ENCODE results near the gene MSRB3.
A peak's percentile ranks its signal among the peaks of the same experiment; 100 is the strongest.

The MSRB3 gene

DNA sequence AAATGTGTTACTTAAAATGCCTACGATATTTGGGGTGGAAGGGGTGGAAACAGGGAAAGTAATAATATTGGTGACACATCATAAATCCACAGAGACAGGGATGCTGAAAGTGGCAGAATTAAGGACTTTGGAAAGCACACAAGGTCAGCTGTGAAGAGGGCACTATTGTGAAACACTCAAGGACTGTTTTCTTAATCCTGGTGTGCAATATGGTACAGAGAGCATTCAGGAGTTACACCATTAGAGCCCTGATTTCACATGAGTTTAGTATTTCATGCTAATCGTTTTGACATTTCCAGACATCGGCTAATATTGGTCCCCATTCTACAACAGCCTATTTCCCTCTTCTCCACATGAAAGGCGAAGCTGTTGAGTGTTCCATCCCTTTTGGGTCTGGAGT is 219.2 kb downstream of the MSRB3 start:
- no peak for DNase-seq (ENCODE audit: low read depth)

DNA sequence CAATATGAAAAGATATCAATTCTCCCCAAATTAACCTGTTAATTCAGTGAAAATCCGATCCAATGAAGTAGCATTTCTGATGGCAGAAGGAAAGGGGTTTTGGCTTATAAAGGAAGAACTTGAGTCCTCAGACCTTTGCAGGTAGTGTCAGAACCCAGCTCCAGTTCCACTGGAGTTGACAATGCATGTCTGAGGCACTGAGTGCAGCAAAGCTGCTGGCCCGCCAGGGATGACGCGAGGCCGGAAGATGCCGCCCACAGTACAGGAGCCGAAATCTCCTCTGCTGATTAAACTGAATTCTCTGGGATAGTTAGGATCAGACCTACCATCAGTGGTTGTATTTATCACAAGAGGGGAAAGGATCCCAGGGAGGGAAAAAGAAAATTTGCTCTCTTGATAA is 220.7 kb downstream of the MSRB3 start:
- no peak for DNase-seq (ENCODE audit: low read depth)

DNA sequence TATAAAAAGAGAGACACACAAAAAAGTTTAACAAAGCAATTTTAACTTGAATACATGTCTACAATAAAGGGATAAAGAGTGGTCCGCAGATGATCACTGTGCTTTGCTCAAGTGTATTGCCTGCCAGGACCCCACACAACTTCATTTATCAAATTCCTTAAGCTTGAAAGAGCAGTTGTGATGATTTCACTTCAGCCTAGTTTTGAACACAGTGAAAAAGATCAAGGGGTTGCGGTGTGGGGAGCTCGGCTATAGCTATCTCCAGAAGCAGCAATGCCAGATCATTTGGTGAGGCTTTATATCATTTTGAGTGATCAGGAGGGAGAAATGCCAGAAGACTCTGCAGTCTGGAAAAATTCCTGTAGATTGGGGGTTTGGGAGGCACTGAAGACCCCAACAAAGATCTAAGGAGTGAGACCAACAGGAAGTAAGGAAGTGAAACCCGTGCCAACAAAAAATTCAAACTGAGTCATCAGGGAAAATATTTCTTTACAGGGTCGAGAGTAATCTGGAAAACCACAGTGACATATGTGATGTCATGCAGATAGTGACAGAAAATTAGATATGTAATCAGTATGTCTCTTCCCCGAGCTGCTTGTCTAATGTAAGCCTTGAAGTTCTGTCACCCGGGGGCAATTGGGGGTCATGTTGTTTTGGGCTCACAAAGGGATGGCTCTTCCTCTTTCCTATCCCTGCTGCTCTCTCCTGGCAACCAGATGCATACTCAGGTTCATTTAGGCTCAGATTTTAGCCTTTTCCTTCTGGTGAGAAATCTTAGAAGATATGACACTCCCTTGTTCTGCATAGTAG is 221.8 kb downstream of the MSRB3 start:
- peak; percentile 54 for DNase-seq (ENCODE audit: low read depth)

DNA sequence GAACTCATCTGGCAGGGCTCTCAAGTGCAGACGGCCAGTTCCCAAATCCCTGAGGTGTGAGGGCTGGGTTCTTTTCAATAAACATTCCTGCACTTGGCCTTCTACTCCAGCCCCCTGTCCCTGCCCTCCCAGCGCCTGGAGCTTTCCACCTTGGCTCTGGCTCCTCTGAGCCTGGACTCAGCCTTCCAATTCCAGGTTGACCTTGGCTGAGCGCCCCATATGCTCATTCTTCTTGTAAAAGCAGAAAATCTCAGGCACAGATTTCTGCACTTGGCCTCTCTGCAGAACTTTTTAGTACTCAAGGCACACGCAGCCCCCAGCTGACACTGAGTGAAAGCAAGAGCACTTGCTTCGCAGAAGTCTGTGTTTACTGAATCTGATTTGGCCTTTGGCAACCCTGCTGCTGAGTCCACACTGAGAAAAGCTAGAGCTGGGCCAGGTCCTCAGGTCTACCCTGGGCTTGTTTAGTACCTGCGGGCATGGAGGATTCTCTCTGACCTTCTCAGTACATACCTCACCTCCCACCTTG is 222.7 kb downstream of the MSRB3 start:
- no peak for DNase-seq (ENCODE audit: low read depth)

DNA sequence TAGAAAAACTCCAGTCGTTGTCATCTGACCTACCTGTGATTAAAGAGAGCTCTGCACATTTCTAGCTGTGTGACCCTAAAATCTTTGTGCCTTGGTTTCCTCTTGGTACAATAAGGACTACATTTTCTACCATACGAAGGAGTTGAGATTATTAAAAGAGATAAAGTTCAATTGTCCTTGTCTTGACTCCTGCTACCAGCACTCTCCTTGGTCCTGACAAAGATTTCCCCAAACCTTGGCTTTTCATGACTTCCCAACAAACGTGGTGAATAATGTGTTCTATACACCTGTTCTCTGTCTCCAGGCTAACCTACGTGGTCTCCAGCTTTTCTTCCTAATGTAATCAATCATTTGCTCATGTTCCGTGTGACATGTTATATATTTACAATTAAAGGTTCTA is 223.5 kb downstream of the MSRB3 start:
- no peak for DNase-seq (ENCODE audit: low read depth)

DNA sequence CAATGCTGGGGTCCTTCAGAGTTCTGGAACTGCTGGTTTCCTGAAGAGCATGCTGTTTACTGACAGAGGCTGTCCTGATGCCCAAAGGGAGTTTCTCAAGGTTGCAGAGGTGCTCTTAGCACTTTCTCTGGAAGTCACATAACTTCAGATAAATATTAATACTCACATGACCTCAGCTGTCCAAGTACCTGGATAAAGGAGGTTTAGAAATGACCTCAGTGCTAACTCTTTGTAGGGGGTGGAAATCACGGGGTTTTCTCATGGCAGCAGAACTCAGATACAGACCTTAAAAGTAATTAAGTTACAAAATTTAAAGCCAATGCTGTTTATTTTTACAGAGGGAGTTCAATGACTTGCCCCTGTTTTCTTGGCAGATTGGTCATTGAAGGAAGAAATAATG is 225.9 kb downstream of the MSRB3 start:
- DNase-seq (ENCODE audit: low read depth), result no peak

DNA sequence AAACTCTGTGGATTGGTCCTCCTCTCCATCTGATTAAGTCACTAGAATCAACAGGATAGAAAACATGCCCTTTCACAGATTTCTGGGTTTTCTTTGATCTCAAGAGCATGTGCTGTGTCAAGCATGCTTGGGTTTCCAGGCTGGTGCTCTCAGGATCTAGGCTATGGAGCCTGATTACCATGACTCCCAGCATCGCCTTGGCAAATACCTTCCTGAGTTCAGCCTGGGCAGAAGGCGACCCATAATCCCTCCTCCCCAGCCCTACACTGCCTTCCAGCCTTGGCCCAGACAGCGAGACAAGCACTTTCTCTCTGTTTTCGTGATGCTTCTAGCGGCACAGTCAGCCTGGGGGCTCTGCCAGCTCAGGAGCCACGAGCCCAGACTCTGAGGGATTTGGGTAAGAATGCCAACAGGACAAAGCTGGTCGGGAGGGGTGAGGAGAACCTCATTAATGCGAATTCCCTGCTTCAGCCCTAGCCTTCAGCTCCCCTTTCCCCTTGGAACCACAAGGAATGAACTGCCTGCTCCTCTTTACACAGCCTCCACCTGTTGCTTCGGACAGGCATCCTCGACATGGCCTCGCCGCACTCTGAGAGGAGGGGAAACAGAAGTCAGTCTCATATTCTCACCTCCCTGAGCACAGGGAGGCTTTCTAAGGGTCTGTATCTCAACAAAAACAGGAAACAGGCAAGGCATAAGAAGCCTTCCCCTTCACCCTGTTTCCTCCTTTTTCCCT is 227.1 kb downstream of the MSRB3 start:
- no peak for DNase-seq (ENCODE audit: low read depth)

DNA sequence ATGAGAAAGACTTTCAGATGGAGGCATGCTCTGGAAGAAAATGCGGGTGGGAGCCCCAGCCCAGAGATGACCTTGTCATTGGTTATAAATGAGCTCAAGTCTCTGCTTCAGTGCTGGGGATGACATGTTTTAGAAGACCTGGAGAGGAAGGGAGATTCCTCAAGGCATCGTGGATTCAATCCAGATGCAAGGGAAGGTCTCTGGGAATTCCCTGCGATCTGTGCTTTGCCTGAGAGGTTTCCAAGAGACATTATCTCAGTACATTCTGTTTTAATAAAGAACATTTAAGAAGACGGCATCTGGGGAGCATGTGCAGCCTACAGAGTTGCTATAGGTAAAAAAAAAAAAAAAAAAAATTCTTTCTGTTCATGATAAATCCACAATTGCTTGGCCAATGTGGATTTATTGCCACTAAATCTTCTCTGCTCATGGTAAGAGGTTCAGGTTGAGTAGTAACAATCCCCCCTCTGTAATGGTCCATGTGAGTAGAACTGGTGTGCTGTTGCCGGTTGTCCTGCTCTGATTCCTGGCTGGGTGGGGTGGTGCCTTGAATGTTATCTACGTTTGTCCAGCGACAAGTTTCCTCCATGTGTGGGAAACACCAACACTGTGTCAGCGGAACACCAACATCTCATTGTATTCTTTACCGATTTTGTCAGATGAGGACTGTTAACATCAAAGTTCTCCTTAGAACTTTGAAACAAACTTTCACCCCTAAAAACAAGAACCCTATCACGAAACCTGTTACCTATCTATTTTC is 230.0 kb downstream of the MSRB3 start:
- no peak for DNase-seq (ENCODE audit: low read depth)

DNA sequence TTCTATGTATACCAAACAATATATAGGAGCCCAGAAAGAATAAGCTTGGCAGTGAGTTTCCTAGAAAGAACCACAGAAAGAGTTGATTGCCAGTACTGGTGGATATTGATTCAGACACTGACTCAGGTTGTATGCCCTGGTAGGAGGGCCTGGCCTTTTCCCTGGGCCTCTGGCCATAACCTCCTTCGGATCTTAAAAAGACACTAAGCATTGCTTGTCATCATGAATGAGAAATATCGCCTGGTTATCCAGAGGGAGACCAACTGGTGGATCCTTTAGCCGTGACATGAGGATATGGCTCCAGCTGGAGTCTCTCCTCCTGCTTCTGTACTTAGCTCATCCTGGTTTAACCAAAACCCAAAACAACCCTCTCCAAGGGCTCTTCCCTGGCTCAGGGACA is 231.5 kb downstream of the MSRB3 start:
- no peak for DNase-seq (ENCODE audit: low read depth)

DNA sequence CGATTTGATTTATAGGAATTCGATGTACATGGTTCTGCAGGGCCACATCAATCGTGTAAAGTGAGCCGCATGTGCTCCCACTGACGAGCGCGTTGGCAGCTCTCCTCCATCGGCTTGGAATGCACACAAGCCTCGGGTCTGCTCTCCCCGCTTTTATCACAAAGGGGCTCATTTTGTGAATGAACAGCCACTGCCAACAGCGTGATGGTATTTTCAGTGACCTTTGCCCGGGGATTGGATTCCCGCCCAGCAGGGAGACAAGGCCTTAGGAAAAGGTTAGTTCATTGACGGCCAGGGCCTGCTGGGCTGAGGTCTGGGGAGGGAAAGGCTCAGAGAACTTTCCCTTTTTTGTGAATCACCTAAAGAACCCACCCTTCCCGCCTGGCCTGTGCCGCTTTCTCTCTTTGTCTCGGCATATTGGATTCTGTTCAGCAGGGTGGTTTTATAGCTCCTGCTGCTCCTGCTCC is 232.1 kb downstream of the MSRB3 start:
- no peak for DNase-seq (ENCODE audit: low read depth)

DNA sequence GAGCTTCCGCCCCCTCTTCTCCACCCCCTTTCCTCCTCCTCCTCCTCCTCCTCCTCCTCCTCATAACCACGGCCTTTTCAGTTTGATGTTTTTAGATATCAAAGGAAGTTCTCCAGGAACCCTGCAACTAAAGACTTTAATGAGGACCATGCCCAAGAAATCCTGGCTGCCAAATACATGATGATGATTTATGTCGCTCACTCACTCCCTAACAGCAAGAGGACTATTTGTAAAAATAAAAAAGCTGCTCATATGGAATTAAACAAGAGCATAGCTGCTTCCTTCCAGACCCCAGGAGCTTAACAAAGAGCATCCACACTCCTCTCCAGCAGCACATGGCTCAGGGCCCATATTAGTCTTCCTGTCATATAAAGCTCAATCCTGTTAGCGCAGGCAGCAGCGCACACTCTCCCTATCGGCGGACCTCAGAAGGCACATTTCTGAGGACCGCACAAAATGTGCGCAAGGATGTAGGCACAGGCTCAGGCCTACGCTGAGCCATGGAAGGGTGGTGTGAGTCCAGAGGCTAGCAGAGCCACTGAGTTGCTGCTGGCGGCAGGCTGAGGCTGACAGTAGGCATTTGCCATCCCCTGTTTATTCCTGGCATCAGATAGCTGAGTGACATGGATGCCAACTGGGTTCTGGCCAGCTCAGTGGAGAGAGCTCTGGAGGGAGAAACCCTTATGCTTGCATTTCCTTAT is 232.8 kb downstream of the MSRB3 start:
- no peak for DNase-seq (ENCODE audit: low read depth)

DNA sequence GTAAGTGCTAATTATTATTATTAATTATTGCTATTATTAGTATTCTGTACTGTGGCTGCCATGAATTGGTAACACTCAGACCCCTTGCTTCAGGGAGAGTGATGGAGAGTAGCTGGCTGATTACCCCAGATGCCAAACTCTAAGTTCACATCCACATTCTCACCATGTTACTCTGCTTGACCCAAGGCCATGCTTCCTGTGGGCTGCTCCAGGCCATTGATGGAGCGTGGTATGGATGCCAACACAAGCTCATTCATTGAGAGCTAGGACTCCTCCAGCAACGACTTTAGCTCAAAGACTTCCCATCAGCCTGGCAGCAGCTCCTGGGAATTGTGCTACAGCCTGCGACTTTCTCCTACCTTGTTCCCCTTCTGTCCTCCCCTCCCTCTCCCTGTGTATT is 233.4 kb downstream of the MSRB3 start:
- no peak for DNase-seq (ENCODE audit: low read depth)

All from HS-5 (cell line).